Keratinocyte (primary cell): ENCODE data around the gene JOSD1. TPM values are rescaled to one million over a fixed set of nuclear protein-coding genes. Genes with fewer than 3 reads are reported as not detected.

ENCODE experiments used
- DNase-seq: peaks from one replicate; pipeline ENCODE4 v3.0.0-alpha.2; 2011; ENCODE audit warnings: low read depth, missing footprints, low spot score
- FAIRE-seq: peaks from 2 replicates; lab custom pipeline; 2011; peaks lifted over from hg19 to GRCh38; lab: Jason Lieb, UNC
- H2AFZ ChIP-seq: 2 replicates; pipeline ENCODE4 v1.6.0; 2012; ENCODE audit warnings: low read length, control low read depth, inconsistent platforms; ENCODE audit not compliant: control insufficient read depth
- H3K27ac ChIP-seq: 2 replicates; pipeline ENCODE4 v1.5.1; 2011; ENCODE audit warnings: low read length; ENCODE audit not compliant: control insufficient read depth, insufficient read depth
- H3K27me3 ChIP-seq: 3 replicates; pipeline ENCODE4 v1.6.0; 2011; ENCODE audit warnings: low read length; ENCODE audit not compliant: control insufficient read depth, insufficient read depth; ENCODE audit errors: extremely low read depth
- H3K36me3 ChIP-seq, 2 experiments: 2 replicates in 1 of 2; 3 replicates in 1 of 2; pipeline ENCODE4 v1.5.1; 2011; ENCODE audit warnings: low read length in 2 of 2, mild to moderate bottlenecking in 1 of 2; ENCODE audit not compliant: control insufficient read depth in 2 of 2, insufficient read depth in 2 of 2; ENCODE audit errors: extremely low read depth in 1 of 2
- H3K4me1 ChIP-seq: 3 replicates; pipeline ENCODE4 v1.5.1; 2011; ENCODE audit warnings: low read length; ENCODE audit not compliant: control insufficient read depth, insufficient read depth; ENCODE audit errors: extremely low read depth
- H3K4me2 ChIP-seq: 3 replicates; pipeline ENCODE4 v1.6.0; 2011; ENCODE audit warnings: low read depth, low read length; ENCODE audit not compliant: control insufficient read depth, insufficient read depth; ENCODE audit errors: extremely low read depth
- H3K4me3 ChIP-seq, 3 experiments: fragments of 200-600 bp in 1 of 3; sonication (generic) in 1 of 3; 2 replicates in 2 of 3; 3 replicates in 1 of 3; pipeline ENCODE4 v1.5.1; 2011 to 2016; ENCODE audit warnings: low read length in 3 of 3, mild to moderate bottlenecking in 3 of 3, control low read depth in 2 of 3, inconsistent platforms in 1 of 3, low read depth in 1 of 3, mixed read lengths in 1 of 3, mixed run types in 1 of 3, moderate library complexity in 1 of 3; ENCODE audit not compliant: control insufficient read depth in 2 of 3, insufficient read depth in 2 of 3; ENCODE audit errors: extremely low read depth in 1 of 3
- H3K79me2 ChIP-seq: 2 replicates; pipeline ENCODE4 v1.6.0; 2012; ENCODE audit warnings: low read length; ENCODE audit not compliant: control insufficient read depth, insufficient read depth
- H3K9ac ChIP-seq: 3 replicates; pipeline ENCODE4 v1.6.0; 2011; ENCODE audit warnings: low read length; ENCODE audit not compliant: control insufficient read depth, insufficient read depth; ENCODE audit errors: extremely low read depth
- H3K9me1 ChIP-seq: 3 replicates; pipeline ENCODE4 v1.6.0; 2011; ENCODE audit warnings: low read length; ENCODE audit not compliant: control insufficient read depth, insufficient read depth; ENCODE audit errors: extremely low read depth
- H3K9me3 ChIP-seq: 2 replicates; pipeline ENCODE4 v1.5.1; 2012; ENCODE audit warnings: low read depth, low read length; ENCODE audit not compliant: control insufficient read depth
- H4K20me1 ChIP-seq: 3 replicates; pipeline ENCODE4 v1.6.0; 2011; ENCODE audit warnings: low read length; ENCODE audit not compliant: control insufficient read depth, insufficient read depth; ENCODE audit errors: extremely low read depth
- CTCF ChIP-seq, 3 experiments: IDR thresholded peaks in 1 of 3; conservative IDR thresholded peaks in 1 of 3; optimal IDR thresholded peaks in 1 of 3; 2 replicates in 2 of 3; 3 replicates in 1 of 3; pipeline versions ENCODE3 to v1.5.1; 2011; ENCODE audit warnings: low read length in 3 of 3, mild to moderate bottlenecking in 3 of 3, moderate library complexity in 2 of 3, control low read depth in 1 of 3, inconsistent platforms in 1 of 3; ENCODE audit not compliant: insufficient read depth in 2 of 3; ENCODE audit errors: extremely low read depth in 1 of 3
- EZH2 ChIP-seq: IDR thresholded peaks from one replicate; pipeline ENCODE4 v1.6.1; 2012; ENCODE audit warnings: inconsistent platforms, mild to moderate bottlenecking, low read length, moderate library complexity
- dilution Hi-C: fragments of 300-500 bp; cut with MboI; formaldehyde crosslinking; loops from one replicate; pipeline ENCODE4 v1.7.0; 2020; ENCODE audit warnings: low sequenced_read_pairs; ENCODE audit not compliant: extremely low pct_ligation_motif_present
- polyA plus RNA-seq, 5 experiments: library from polyadenylated mRNA; depleted of rRNA in 3 of 5; stranded (reverse) in 3 of 5; stranded (forward) in 1 of 5; unstranded in 1 of 5; fragments of >200 nt; gene quantifications; 1 replicate in 1 of 5; 2 replicates in 3 of 5; 3 replicates in 1 of 5; pipeline versions ENCODE4 v1.2.1 to v1.2.3, GENCODE V29; 2011 to 2012; ENCODE audit warnings: missing spikeins in 2 of 5, low read depth in 1 of 5, low replicate concordance in 1 of 5

Gene JOSD1
- polyA plus RNA-seq, 1 donor (not counting 4 experiments of a cell fraction or from before 2014, with no cell fraction given), result 32.6 TPM

- Histone ChIP-seq H3K4me3 (peak within 1 kb of the TSS; percentile 65 to 91 (median 83)), H2AFZ (peak within 1 kb of the TSS; percentile 96), H3K36me3 (peaks cover 19 to 28% of the 10 kb centered on the region in 2 experiments), H3K9me3 (no peaks in the 10 kb centered on the region), H3K4me2 (peak within 1 kb of the TSS; percentile 95), H3K79me2 (peaks cover 18% of the 10 kb centered on the region), H3K4me1 (peaks cover 4% of the 10 kb centered on the region), H3K27me3 (no peaks in the 10 kb centered on the region), H4K20me1 (no peaks in the 10 kb centered on the region), H3K27ac (peak within 1 kb of the TSS; percentile 86), H3K9me1 (peaks cover 3% of the 10 kb centered on the region), H3K9ac (peak within 1 kb of the TSS; percentile 84)
- FAIRE-seq, result no peak
- peak; percentile 59 to 88 (median 76) for TF ChIP-seq CTCF (optimal IDR thresholded peaks at IDR 0.05 in 1 of 3, IDR thresholded peaks at IDR 0.05 in 1 of 3, conservative IDR thresholded peaks at IDR 0.05 in 1 of 3; ENCODE audit: extremely low read depth in 1 of 3, insufficient read depth in 2 of 3, low read length in 3 of 3)
- TF ChIP-seq EZH2, result no peak
- dilution Hi-C loops, result no loop called here
- DNase-seq, result no peak
Observed at GRCh38 chr22:38681582-38682335, 19.0 kb downstream of the JOSD1 start, which contains the start of gene TOMM22. TSS of gene TOMM22 (plus strand) at chr22:38681957. CDS start at chr22:38681979, 22 bp downstream.

GRCh38 chr22:38675833-38676232 lies 24.9 kb downstream of the JOSD1 start:
- no peak for FAIRE-seq
- TF ChIP-seq CTCF (optimal IDR thresholded peaks at IDR 0.05 in 1 of 3, IDR thresholded peaks at IDR 0.05 in 1 of 3, conservative IDR thresholded peaks at IDR 0.05 in 1 of 3; ENCODE audit: extremely low read depth in 1 of 3, insufficient read depth in 2 of 3, low read length in 3 of 3), result no peak
- TF ChIP-seq EZH2, result no peak
- no peak overlapping the region for H3K4me2 ChIP-seq

More at GRCh38 chr22:38675833-38676232, 24.9 kb downstream of the JOSD1 start:
- Histone ChIP-seq H3K27me3 (no peaks in the 10 kb centered on the region), H3K79me2 (no peaks in the 10 kb centered on the region), H3K36me3 (peaks cover 3 to 10% of the 10 kb centered on the region in 2 experiments), H3K9me1 (peaks cover 3% of the 10 kb centered on the region), H3K9ac (no peak overlapping the region), H3K4me3 (no peak overlapping the region), H4K20me1 (no peaks in the 10 kb centered on the region), H3K4me1 (no peaks in the 10 kb centered on the region), H3K27ac (no peak overlapping the region), H3K9me3 (no peaks in the 10 kb centered on the region), H2AFZ (no peak overlapping the region)
- no peak for DNase-seq
- dilution Hi-C loops, result no loop called here
